Spleen (tissue), 11 donors: ENCODE data around the gene COBL. TPM values are rescaled to one million over a fixed set of nuclear protein-coding genes. Genes with fewer than 3 reads are reported as not detected.

ENCODE experiments used
- DNase-seq: peaks from one replicate; pipeline ENCODE4 v3.0.0-alpha.2; 2020
- H3K27ac ChIP-seq, 8 donors: fragments of 200-600 bp; sonication (generic) in 7 of 8; 1 replicate in 4 of 8; 2 replicates in 4 of 8; pipeline versions ENCODE4 v1.5.0 to v1.8.0; 2016 to 2021; ENCODE audit warnings: inconsistent platforms in 4 of 8, mild to moderate bottlenecking in 4 of 8, moderate library complexity in 1 of 8
- H3K27me3 ChIP-seq, 7 donors: fragments of 200-600 bp; sonication (generic) in 6 of 7; replicated peaks in 1 of 7; 1 replicate in 4 of 7; 2 replicates in 3 of 7; pipeline versions ENCODE4 v1.5.0 to v1.8.0; 2016 to 2021; ENCODE audit warnings: inconsistent platforms in 3 of 7, mild to moderate bottlenecking in 1 of 7
- H3K36me3 ChIP-seq, 6 donors: fragments of 200-600 bp; sonication (generic) in 5 of 6; 1 replicate in 4 of 6; 2 replicates in 2 of 6; pipeline versions ENCODE4 v1.5.0 to v1.8.0; 2016 to 2021; ENCODE audit warnings: inconsistent platforms in 2 of 6
- H3K4me1 ChIP-seq, 6 donors: fragments of 200-600 bp; sonication (generic) in 5 of 6; 1 replicate in 3 of 6; 2 replicates in 3 of 6; pipeline versions ENCODE4 v1.5.0 to v1.8.0; 2016 to 2021; ENCODE audit warnings: inconsistent platforms in 3 of 6
- H3K4me3 ChIP-seq, 8 donors: fragments of 200-600 bp; sonication (generic) in 7 of 8; 1 replicate in 4 of 8; 2 replicates in 4 of 8; pipeline versions ENCODE4 v1.5.0 to v1.8.0; 2016 to 2021; ENCODE audit warnings: inconsistent platforms in 4 of 8, mild to moderate bottlenecking in 4 of 8, moderate library complexity in 2 of 8
- H3K9me3 ChIP-seq, 8 donors: fragments of 200-600 bp; sonication (generic) in 7 of 8; 1 replicate in 4 of 8; 2 replicates in 4 of 8; pipeline versions ENCODE4 v1.5.0 to v1.8.0; 2016 to 2021; ENCODE audit warnings: inconsistent platforms in 4 of 8
- POLR2A ChIP-seq, 3 donors: fragments of 450-650 bp; IDR thresholded peaks; one replicate each; pipeline ENCODE4 v1.5.1; 2017; ENCODE audit warnings: antibody characterized with exemption in 3 of 3, mild to moderate bottlenecking in 1 of 3
- POLR2AphosphoS5 ChIP-seq, 3 donors: sonication (generic); formaldehyde crosslinking; IDR thresholded peaks; one replicate each; pipeline ENCODE4 v1.5.1; 2017; ENCODE audit warnings: antibody characterized with exemption in 3 of 3
- WGBS, 5 donors: extraction: QIAGEN DNeasy Blood & Tissue Kit in 3 of 5; methylation state at CpG; one replicate each; pipeline versions ENCODE4 v1.1.5 to v1.1.7; 2013 to 2018; 5-methylcytosine and 5-hydroxymethylcytosine counted together
- intact Hi-C: fragments of 100-400 bp; cut with DNase I; formaldehyde crosslinking; loops from one replicate; pipeline ENCODE4 v1.15.0; 2023; ENCODE audit warnings: low total_unique reads
- polyA plus RNA-seq, 3 donors: library from polyadenylated mRNA; stranded (reverse); fragments of 200-250 nt; gene quantifications; one replicate each; pipeline ENCODE4 v1.2.1, GENCODE V29; 2013
- total RNA-seq, 7 donors: library from RNA; depleted of rRNA in 3 of 7; stranded (reverse); fragments of >200 nt in 3 of 7; fragmentation: NEBNext Ultra II Directional in 4 of 7; extraction: Animal tissue kit (Norgen Biotek cat#: 25700) in 4 of 7; gene quantifications; one replicate each; pipeline versions ENCODE4 v1.1.0 to v1.2.1, GENCODE V29; 2016 to 2021
- TF ChIP-seq, protein P1 (sequence below), 11 experiments: fragments of 200-600 bp in 7 of 11; fragments of 450-650 bp in 4 of 11; sonication (generic) in 4 of 11; IDR thresholded peaks in 8 of 11; conservative IDR thresholded peaks in 3 of 11; 1 replicate in 7 of 11; 2 replicates in 4 of 11; pipeline versions ENCODE4 v1.4.0 to v1.8.0; 2016 to 2021; ENCODE audit warnings: antibody characterized with exemption in 11 of 11, inconsistent platforms in 4 of 11, mild to moderate bottlenecking in 1 of 11
- donor health status: healthy with polysubstance abuse.
- donor health status: DM: no; HTN: no; CAD: no; lungs with moderate emphysema.
- donor health status: DM: no; HTN: no; CAD: no.
- donor health status: Bipolar disorder and iron deficiency.
- donor health status: healthy.
- donor health status: DM: no; HTN: no; CAD: no.
- donor health status: DM: yes; HTN: yes; CAD: no.

Gene COBL
- total and polyA plus RNA-seq, 10 donors = 0.09 to 0.80 (median 0.57) TPM; not detected in 1

DNA sequence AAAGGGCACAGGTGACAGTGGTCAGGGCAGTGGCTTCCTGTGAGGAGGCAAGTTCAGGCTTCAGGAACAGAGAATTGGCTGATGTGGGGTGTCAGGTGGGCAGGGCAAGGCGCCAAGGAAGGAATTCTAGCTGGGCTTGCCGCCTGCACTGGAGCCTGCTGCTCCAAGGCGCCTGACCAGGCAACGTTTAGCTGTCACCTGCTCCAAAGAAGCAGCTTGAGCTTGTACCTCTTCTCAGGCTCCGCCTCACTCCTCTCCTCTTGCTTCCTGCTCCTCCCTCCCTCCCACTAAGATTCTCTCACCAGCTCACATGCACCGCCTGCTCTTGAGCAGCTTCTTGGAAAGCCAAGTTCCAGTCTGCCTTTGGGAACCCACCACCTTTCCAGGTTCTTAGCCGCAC, 346.5 kb downstream of the COBL start:
- 80 to 86% (median 84%) methylated on average over 7 of the region's 7 CpGs for WGBS, 5 donors
- H3K27ac ChIP-seq = no peak overlapping the region
- no peak for DNase-seq
- TF ChIP-seq POLR2AphosphoS5 (IDR thresholded peaks at IDR 0.05) = no peak
- TF ChIP-seq POLR2A (IDR thresholded peaks at IDR 0.05) = no peak
- TF ChIP-seq, protein P1, sequence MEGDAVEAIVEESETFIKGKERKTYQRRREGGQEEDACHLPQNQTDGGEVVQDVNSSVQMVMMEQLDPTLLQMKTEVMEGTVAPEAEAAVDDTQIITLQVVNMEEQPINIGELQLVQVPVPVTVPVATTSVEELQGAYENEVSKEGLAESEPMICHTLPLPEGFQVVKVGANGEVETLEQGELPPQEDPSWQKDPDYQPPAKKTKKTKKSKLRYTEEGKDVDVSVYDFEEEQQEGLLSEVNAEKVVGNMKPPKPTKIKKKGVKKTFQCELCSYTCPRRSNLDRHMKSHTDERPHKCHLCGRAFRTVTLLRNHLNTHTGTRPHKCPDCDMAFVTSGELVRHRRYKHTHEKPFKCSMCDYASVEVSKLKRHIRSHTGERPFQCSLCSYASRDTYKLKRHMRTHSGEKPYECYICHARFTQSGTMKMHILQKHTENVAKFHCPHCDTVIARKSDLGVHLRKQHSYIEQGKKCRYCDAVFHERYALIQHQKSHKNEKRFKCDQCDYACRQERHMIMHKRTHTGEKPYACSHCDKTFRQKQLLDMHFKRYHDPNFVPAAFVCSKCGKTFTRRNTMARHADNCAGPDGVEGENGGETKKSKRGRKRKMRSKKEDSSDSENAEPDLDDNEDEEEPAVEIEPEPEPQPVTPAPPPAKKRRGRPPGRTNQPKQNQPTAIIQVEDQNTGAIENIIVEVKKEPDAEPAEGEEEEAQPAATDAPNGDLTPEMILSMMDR (IDR thresholded peaks at IDR 0.05 in 8 of 11, conservative IDR thresholded peaks at IDR 0.05 in 3 of 11) = no peak
- H3K9me3 ChIP-seq = peaks cover 0 to 27% (median 21%) of the 10 kb centered on the region in 8 donors
- no peaks in the 10 kb centered on the region for H3K36me3 ChIP-seq
- no peak overlapping the region for H3K4me3 ChIP-seq
- no peaks in the 10 kb centered on the region for H3K4me1 ChIP-seq
- no peaks in the 10 kb centered on the region for H3K27me3 ChIP-seq
- intact Hi-C loops = no loop called here
